ENCODE measurements around the gene EIF4ENIF1.

DNA sequence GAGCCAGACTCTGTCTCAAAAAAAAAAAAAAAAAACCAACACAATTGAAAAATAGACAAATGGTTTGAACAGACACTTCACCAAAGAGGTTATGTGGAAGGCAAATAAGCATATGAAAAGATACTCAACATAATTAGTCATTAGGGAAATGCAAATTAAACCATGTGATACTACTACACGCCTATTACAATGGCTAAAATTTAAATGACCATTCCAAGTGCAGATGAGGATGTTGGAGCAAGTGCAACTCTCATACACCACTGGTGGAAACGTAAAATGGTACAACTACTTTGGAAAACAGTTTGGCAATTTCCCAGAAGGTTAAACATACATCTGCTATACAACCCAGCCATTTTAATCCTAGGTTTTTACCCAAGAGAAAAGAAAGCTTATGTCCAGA is 24.3 kb downstream of the EIF4ENIF1 start:
- TF ChIP-seq, protein P1, sequence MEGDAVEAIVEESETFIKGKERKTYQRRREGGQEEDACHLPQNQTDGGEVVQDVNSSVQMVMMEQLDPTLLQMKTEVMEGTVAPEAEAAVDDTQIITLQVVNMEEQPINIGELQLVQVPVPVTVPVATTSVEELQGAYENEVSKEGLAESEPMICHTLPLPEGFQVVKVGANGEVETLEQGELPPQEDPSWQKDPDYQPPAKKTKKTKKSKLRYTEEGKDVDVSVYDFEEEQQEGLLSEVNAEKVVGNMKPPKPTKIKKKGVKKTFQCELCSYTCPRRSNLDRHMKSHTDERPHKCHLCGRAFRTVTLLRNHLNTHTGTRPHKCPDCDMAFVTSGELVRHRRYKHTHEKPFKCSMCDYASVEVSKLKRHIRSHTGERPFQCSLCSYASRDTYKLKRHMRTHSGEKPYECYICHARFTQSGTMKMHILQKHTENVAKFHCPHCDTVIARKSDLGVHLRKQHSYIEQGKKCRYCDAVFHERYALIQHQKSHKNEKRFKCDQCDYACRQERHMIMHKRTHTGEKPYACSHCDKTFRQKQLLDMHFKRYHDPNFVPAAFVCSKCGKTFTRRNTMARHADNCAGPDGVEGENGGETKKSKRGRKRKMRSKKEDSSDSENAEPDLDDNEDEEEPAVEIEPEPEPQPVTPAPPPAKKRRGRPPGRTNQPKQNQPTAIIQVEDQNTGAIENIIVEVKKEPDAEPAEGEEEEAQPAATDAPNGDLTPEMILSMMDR (IDR thresholded peaks at IDR 0.05; ENCODE audit: low read depth, low read length): no peak
- TF ChIP-seq, protein P2, sequence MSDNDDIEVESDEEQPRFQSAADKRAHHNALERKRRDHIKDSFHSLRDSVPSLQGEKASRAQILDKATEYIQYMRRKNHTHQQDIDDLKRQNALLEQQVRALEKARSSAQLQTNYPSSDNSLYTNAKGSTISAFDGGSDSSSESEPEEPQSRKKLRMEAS (IDR thresholded peaks at IDR 0.05; ENCODE audit: low read depth, low read length): no peak
